Middle frontal gyrus (tissue), 1 donor: Measurements from ENCODE around the gene EEF1A2.

Source experiments
- DNase-seq: peaks from one replicate; pipeline ENCODE4 v3.0.0-alpha.2; 2015; ENCODE audit warnings: low spot score; ENCODE audit errors: extremely low spot score

EEF1A2 gene

DNA sequence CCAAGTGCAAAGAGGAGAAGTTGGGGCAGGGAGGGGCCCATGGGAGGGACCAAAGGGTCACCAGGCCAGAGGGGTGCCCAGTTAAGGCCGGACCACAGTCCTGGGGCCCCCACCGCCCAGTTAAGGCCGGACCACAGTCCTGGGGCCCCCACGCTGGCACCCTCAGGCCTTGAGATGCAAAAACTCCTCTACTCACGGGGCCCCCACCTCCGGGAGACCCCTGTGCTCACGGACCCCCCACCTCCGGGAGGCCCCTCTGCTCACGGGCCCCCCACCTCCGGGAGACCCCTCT, 43.4 kb downstream of the EEF1A2 start:
- no peak for DNase-seq

DNA sequence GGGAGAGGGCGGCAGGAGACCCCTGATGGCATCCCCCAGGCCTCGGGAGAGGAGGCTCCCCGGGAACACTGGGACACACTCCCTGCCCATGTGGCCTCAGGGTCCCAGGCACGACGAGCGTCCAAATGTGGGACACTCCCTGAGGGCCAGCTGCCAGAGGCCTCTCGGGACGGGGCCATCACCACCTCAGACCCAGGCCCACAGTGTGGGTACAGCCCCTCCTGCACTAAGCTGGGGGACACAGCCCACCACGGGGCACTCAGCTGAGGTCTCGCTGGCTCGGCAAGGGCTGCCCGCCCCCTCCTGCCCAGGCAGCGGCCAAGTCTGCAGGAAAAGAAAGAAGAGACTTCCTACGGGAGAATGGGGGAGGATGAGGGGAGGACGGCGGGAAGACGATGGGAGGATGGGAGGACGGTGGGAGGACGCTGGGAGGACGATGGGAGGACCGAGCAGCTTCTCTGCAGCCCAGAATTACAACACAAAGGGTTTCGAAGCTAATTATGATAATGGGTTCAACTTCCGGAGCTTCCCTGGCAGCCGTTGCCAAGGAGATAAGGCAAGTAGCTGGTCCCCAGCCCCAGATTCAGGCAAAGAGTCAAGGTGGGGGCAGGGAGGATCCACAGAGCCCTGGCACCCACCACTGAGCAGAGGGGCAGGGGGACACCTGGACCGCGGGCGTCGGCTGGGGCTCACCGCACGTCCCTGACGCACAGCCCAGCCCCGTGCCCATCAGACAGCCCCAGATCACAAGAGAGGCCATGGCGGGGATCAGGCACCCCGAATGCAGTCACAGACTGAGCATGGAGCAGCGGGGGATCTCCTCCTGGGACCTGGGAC, 43.9 kb downstream of the EEF1A2 start:
- DNase-seq: no peak

DNA sequence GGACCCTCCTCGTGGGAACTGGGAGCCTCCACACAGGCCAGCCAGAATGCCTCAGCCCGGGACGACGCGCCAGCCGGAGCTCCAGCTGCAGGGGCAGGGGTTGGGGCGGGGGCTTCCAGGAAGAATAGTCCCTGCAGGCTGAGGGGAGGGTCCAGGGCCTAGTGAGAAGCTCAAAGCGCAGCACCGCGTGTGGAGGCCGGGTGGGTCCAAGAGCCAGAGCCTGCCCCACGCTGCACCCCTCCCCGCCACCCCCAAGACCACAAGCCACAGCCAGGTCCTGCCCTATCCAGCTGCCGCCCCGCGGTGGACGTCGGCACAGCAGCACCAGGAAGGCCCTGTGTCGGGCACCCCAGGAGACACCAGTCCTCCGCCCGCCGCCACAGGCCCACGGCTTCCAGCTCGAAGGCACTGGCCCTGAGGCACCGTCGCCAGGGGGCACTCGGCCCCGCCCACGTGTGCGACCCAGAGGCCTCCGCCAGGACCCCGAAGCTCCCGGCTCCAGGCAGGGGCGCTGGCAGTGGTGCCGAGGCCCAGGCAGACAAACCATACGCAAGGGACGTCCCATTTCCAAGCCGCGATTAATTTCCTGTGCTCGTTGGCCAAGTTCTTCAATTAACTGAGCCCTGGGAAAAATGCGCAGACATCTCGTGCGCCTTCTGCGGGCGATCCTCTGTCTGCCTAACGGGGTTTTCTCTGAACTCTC, 45.9 kb downstream of the EEF1A2 start:
- DNase-seq: no peak

DNA sequence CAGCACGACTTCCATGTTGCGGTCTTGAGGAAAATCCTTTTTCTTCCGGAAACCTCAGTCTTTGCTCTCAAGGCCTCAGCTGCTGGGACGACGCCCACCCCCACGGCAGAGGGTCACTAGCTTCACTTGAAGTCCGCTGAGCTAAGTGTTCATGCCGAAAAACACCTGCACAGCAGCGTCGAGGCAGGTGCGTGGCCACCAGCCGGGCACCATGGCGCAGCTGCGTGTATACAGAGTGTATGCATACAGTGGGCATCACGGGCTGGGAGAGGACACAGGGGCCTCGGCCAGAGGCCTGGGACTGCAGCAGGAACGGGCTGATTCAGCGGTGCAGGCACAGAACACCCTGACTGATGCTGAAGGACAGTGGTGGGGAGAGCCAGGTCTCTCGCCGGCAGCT, 46.5 kb downstream of the EEF1A2 start:
- no peak for DNase-seq

DNA sequence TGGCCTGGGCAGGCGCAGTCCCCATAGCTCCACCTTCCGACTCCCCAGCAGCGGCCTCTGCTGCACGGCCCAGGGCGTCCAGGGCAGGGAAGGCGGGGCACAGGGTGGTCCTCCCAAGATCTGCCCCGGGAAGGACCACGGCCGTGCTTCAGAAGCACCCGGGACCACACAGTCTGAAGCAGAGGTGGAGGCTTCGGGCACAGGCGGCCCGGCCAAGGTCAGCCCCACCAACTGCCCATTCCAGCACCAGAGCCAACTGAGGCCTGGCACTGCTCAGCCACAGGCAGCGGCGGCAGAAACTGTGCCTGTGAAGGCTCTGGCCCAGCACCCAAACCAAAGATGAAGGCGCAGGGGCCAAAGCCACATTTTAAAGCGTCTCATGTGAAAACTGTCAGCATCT, 47.1 kb downstream of the EEF1A2 start:
- no peak for DNase-seq

DNA sequence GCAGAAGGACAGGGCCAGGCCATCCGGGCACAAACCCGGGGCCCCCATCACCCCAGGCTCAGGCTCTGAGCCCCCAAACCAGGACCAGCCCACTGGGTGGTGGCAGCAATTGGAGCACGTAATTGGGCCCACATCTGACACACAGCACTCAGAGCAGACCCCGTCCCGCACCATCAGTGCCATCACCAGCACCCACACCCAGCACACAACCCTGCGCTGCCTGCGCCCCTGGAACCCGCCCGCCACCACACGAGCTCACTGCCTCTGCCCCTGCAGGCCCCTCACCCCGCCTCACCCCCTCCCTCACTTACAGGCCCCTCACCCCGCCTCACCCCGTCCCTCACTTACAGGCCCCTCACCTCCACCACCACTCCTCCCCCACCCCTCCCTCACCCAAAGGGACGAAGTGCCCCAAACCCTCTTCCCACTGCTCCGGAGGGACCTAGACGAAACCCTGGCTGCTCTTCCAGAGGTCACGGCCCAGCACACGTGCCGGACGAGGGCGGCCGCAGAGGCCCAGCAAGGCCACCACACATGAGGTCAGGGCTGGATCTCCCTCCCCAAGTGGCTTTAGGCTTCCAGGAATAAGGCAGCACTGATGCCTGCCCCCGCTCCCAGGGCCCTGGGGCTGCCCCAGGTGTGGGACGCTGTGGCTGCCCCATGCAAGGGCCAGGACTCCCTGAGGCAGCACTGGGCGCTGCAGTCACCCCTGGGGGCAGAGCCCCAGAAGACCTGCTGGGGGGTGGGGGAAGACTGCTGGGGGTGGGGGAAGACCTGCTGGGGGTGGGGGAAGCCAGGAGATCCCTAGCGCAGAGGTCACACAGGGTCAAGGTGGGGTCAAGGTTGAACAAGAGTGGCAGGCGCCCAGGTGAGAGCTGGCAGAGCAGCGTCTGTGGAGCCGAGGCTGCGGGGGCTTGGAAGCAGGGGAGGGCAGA, 48.8 kb downstream of the EEF1A2 start:
- no peak for DNase-seq

DNA sequence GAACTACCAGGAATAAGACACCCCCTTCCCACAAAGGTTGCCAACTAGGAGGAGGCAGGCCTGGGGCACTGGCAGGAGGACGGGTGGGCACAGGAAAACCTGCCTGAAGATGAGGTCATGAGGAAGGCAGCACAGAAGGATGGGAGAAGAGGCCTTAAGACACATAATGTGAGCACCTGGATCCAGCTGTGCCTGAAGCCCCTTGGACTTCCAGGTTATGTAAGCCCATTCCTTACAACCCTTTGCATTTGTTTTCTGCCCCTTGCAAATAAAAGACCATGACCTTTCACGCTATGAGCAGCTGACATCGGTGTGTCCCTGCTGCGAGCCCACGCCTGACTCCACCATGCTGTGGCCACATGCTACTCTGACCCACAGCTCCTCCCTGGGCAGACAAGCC, 49.9 kb downstream of the EEF1A2 start:
- no peak for DNase-seq

DNA sequence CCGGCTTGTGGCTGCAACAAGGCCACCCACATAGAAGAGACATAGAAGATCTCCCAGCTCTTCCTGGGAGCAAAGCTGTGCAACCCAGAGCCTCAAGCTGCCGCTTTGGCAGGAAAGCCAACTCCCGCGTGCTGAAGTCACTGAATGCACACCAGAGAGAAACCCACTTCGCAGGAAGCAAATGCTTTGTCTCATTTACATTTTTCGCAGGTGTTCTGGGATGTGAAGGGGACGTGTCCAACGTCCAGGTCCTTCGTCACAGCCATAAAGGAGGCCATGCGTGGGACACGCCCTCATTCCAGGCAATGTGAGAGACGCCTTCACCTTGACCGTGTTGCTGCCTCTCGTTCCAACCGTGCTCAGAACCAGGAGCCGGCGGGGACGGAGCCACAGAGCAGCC, 50.9 kb downstream of the EEF1A2 start:
- no peak for DNase-seq

DNA sequence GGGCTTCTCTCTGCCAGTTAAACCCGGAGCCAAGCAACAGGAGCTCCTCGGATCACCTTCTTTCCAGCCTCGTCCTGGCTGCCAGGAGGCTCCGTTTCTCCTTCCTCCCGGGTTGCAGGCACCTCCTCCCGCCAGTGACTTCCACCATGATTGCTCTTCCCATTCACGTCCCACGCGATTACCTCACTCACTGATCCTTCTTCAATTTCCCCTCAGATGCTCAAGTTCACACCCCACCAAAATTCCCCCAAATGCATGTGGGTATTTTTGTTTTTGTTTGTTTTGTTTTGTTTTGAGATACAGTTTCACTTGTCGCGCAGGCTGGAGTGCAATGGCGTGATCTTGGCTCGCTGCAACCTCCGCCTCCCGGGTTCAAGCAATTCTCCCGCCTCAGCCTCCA, 51.6 kb downstream of the EEF1A2 start:
- DNase-seq: no peak

DNA sequence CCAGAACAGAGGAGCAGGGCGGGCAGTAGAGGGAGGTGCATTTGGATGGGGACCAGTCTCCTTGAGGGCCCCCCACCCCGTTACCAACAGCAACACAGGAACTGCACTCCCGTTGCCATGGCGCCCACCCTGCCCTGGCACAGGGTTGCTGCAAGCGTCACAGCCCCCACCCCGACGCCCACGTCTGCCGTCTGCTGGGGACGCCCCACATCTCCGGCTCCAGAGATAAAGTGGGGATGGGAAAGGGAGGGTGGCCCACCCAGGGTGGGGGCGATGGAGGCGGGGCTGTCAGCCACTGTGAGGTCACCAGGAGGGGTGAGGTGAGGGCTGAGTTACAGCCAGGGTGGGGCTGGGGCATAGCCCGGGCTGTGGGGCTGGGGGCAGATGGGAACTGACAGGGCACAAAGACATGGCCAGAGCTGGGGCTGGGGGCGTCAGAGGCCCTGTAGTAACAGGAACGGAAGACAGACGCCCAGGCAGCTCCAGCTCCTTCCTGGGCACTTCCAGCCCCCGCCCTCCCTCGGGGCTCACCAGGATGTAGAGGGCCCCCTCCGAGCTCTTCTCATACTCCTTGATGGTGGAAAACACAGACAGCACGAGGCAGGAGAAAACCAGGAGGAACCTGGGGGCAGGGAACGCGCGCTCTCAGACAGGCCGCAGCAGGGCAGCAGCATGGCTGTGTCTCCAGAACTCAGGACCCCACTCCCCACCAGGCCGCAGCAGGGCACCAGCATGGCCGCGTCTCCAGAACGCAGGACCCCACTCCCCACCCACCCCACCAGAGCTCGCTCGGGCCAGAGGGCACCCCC, 52.5 kb downstream of the EEF1A2 start:
- no peak for DNase-seq

DNA sequence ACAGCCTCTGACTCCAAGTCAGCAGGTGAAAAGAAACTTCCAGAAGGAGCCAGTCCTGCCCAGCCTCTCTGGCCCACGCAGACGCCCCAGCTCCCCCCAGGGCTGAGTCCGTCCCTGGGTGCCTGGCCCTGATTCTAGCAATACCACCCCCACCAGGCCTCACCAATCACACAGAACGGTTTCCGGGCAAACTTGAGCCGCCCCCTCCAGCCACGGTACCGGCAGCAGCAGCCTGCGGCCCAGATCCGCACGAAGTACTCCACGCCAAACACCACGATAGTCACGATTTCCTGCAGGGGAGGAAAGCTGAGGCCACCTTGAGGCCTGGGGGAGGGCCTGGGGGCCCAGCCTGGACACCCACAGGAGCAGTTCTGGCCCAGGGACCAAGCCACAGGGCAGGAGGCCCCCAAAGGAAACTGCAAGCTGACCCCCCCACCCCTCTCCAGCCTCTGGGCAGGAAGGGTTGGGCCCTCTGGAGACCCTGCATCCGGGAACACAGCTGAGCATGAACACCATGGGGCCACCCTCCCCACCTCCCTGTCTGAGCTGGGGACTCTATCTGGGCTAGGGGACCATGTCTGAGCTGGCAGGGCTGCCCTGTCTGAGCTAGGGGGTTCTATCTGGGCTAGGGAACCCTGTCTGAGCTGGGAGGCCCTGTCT, 53.7 kb downstream of the EEF1A2 start:
- DNase-seq: no peak

DNA sequence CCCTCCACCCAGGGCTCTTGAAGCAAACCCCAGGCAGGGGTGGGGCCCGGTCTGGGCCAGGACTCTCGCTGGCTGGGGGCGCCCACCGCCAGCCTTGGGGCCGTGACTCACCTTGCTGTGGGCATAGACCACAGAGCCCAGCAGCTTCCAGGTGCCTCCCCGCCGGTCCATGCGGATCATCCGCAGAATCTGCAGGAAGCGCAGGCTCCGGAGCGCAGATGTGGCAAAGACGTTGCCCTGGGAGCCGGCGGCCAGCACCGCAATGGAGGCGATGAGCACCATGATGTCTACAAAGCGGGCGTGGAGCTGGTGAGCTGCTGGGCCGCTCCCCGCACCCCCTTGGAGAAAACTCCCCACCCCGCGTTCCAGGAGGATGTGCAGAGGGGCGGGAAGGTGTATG, 54.3 kb downstream of the EEF1A2 start:
- DNase-seq: no peak

DNA sequence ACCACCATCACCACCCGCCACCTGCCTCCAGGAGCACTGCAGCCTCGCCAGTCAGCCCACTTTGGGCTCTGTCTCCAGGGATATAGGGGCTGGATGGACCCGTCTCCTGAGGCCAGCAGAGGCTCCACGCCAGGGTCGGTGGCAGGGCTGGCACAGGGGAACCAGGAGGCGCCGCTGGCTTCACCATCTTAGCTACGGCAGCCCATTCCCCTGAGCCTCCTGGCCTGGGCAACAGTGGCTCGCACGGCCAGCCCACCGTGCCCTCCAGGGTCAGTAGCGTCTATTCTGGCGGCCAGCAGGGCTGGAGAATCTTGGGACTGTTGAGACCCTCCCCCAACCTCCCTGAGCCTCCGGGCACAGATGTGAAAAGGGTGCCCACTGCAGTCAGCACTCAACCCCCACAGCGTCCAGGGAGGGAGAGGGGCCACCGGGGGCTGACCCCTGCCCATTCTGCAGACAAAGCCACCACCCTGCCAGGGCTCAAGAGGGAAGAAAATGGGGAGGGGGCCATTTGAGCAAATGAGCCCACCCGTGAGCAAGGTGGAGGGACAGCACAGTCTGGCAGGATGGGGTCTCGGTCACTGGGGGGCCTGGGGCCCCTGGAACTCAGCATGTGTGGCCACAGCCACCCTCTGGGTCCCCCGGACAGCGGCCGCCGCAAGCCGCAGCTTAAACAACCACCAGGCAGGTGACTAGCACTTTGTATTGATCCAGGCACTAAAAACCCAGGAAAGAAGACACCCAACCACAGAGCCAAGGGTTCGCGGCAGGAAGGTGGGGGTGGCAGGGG, 55.1 kb downstream of the EEF1A2 start:
- DNase-seq: no peak

DNA sequence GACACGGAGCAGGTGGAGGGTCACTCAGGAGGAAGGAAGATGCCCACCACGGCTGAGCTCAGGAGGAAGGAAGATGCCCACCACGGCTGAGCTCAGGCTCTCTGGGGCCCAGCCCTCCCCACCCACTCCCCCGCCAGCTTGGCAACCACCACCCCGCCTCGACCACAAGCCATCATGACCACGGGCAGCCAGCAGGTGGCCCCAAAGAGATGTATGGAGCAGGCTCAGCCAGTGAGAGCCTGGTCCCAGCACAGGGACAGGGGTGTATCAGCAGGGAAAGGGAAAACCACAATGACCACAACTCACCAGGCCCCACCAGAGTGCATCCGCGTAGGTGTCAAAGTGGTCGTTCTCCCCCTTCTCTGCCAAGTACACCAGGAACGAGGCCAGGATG, 56.8 kb downstream of the EEF1A2 start:
- DNase-seq: no peak

DNA sequence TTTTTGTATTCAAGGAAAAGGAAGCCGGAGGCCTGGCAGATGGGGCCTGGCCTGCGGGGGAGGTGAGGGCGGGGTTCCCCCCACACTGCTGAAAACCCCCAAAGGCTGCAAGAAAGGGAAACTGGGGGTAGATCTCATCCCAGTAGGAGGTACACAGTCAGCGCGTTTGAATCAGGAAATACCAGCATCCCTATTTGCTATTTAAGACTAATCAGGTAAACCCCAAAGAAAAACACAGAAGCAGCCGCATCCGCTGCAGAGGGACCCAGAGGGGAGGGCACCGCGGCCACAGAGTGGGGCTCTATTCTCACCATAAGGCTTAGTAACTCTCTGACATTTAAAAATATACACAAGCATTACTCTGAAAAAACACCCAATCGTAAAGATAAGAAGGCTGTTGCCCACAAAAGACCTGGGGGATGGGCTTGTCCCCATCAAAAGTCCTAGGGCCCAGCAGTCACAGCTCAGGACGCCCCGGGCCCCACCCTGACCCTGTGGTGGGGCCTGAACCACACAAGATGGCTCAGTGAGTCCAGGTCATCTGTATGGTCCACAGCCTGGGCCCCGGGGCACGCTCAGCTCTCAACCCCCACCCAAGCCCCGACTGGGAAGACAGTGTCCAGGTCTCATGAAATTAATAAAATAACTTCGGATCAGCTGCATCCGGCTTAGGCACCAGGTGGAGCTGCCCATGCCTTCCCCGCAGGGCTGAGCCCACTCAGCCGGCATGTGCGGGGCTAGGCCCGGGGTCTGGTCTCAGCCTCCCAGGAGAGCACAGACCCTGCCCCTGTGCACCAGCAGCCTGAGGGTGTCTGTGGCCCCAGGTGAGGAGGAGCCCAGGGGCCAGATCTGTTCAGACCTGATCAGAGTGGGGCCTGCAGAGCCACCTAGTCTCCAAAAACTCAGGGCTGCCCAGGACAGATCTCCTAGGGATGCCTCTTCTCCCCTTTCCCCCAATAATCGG, 57.5 kb downstream of the EEF1A2 start:
- DNase-seq: no peak

DNA sequence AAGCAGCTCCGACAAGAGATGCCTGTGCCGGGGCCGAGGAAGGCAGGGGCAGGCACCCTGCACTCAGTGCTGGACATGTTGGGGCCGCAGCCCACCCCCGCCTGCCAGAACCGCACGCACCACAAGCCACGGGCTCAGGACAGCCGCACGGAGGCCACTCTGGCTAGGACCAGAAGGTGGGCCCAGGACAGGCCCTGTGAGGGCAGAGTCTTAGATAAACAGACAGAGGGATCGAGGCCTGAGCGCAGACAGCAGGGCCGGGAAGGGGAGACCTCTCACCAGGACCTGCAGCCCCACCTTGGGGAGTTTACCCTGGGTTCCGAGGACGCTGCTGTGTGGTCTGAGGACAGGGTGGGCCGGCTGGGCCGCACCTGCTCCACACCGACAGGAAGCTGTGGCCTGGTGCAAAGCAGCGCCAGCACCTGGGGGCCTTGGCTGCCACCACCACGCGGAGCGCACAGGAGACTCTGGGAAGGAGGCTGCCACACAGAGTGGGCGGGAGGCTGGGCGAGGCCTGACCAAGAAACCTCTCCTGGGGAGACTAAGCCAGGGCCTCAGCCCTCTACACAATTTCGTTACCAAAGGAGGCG, 58.4 kb downstream of the EEF1A2 start:
- DNase-seq: no peak

DNA sequence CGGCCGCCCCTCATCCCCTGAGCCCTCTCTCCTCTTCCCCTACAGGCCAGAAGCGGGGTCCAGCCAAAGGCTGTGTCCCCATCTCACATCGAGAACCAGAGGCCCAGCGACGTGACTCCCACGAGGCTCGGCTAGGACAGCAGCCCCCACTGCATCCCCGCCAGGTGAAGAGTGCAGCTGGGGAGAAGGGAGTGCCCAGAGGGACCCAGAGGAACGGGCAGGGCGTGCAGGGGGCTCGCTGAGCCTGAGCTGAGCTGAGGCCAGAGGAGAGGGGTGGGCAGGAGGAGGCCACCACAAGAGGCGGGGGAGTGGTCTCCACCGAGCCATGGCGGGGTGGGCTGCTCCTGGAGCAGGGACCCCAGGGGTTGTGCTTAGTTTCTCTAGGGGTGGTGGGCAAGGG, 59.0 kb downstream of the EEF1A2 start:
- no peak for DNase-seq

DNA sequence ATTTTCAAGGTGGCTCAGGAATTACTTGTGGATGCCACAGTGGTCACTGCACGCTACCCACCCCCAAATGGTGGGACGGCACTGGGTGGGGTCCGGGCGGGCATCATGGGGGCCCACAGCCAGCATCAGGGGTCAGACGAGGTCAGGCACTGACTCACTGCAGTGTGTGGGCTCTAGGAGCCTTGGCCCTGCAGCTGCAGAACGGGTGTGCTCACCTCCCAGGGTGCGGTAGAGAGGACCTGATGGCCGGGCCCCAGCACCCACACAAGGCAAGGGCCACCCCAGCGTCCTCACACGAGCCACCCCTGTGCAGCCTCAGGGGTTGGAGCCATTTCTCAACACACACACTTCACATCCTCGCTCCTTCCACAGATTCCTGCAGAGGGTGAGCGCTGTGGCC, 60.8 kb downstream of the EEF1A2 start:
- no peak for DNase-seq
